Activated T-helper 1 cell treated with anti-CD3 and anti-CD28 coated beads, Interleukin-12 subunit alpha, Interleukin-12 subunit beta, Interleukin-2, Interleukin-4 antibody, amounts not matched to agents 30 ng/mL and 10 ng/mL and 1 ng/mL, durations not matched to agents 14 hours and 24 hours and 36 hours (primary cell): ENCODE measurements around the gene B4GALNT4. TPM values are rescaled to one million over a fixed set of nuclear protein-coding genes. Genes with fewer than 3 reads are reported as not detected.
"Not testable (repeated sequence)": the region's sequence is repeated elsewhere in the genome, so short reads cannot be mapped to it uniquely, and the experiment has no call there.

ENCODE experiments used
- DNase-seq: peaks from one replicate; pipeline ENCODE4 v3.0.0; 2021; ENCODE audit warnings: low spot score
- H3K27ac Mint-ChIP-seq: one replicate; pipeline ENCODE4 v1.8.0; 2021; ENCODE audit warnings: mild to moderate bottlenecking, mixed read lengths
- H3K27me3 Mint-ChIP-seq: one replicate; pipeline ENCODE4 v1.8.0; 2022; ENCODE audit warnings: mild to moderate bottlenecking, moderate library complexity, mixed read lengths; ENCODE audit not compliant: insufficient read depth
- H3K36me3 Mint-ChIP-seq: one replicate; pipeline ENCODE4 v1.8.0; 2021; ENCODE audit warnings: low read depth, mixed read lengths
- H3K4me1 Mint-ChIP-seq: one replicate; pipeline ENCODE4 v1.8.0; 2021; ENCODE audit warnings: low read depth, mixed read lengths
- H3K4me3 Mint-ChIP-seq: one replicate; pipeline ENCODE4 v1.8.0; 2021; ENCODE audit warnings: mild to moderate bottlenecking, moderate library complexity, mixed read lengths
- H3K9me3 Mint-ChIP-seq: one replicate; pipeline ENCODE4 v1.8.0; 2021; ENCODE audit warnings: mixed read lengths
- intact Hi-C: fragments of 100-400 bp; cut with micrococcal nuclease; formaldehyde crosslinking; loops from one replicate; pipeline ENCODE4 v1.15.1; 2024
- total RNA-seq: library from RNA; stranded (reverse); gene quantifications from 2 replicates; pipeline ENCODE4 v1.2.3, GENCODE V29; 2022

B4GALNT4 gene
- total RNA-seq, 1 donor from 2014 or later = 3.8 TPM

- intact Hi-C loops = no loop called here
- no peaks in the 10 kb centered on the region for H3K36me3 Mint-ChIP-seq
- H3K27ac Mint-ChIP-seq = no peak overlapping the region
- H3K4me1 Mint-ChIP-seq = peaks cover 10% of the 10 kb centered on the region
- H3K27me3 Mint-ChIP-seq = peaks cover 17% of the 10 kb centered on the region
- no peak for DNase-seq
- H3K4me3 Mint-ChIP-seq = no peak overlapping the region
- no peaks in the 10 kb centered on the region for H3K9me3 Mint-ChIP-seq
These were observed 24.3 kb upstream of the B4GALNT4 start for GRCh38 chr11:344836-345578.

GRCh38 chr11:346529-346928 lies 22.8 kb upstream of the B4GALNT4 start:
- Mint-ChIP-seq H3K4me3 (no peak overlapping the region), H3K9me3 (no peaks in the 10 kb centered on the region), H3K4me1 (peaks cover 19% of the 10 kb centered on the region), H3K36me3 (no peaks in the 10 kb centered on the region), H3K27me3 (peaks cover 22% of the 10 kb centered on the region), H3K27ac (no peak overlapping the region)
- intact Hi-C loops = no loop called here
- no peak for DNase-seq

GRCh38 chr11:349270-349954 lies 19.9 kb upstream of the B4GALNT4 start:
- Mint-ChIP-seq H3K27me3 (peaks cover 22% of the 10 kb centered on the region), H3K4me1 (peaks cover 30% of the 10 kb centered on the region)
- DNase-seq, H3K9me3 Mint-ChIP-seq, H3K36me3 Mint-ChIP-seq, intact Hi-C loops, H3K27ac Mint-ChIP-seq, H3K4me3 Mint-ChIP-seq: not testable (repeated sequence)

GRCh38 chr11:350033-350722 lies 19.1 kb upstream of the B4GALNT4 start:
- Mint-ChIP-seq H3K4me1 (peaks cover 33% of the 10 kb centered on the region), H3K27me3 (peaks cover 22% of the 10 kb centered on the region)
- DNase-seq, H3K9me3 Mint-ChIP-seq, H3K4me3 Mint-ChIP-seq, intact Hi-C loops, H3K36me3 Mint-ChIP-seq, H3K27ac Mint-ChIP-seq: not testable (repeated sequence)

- Mint-ChIP-seq H3K4me1 (peaks cover 36% of the 10 kb centered on the region), H3K27ac (no peak overlapping the region), H3K4me3 (no peak overlapping the region), H3K9me3 (no peaks in the 10 kb centered on the region), H3K36me3 (no peaks in the 10 kb centered on the region), H3K27me3 (peaks cover 17% of the 10 kb centered on the region)
- no peak for DNase-seq
- intact Hi-C loops = no loop called here
These were observed 18.5 kb upstream of the B4GALNT4 start for GRCh38 chr11:350723-351255.

GRCh38 chr11:351411-351810 lies 17.9 kb upstream of the B4GALNT4 start:
- intact Hi-C loops = no loop called here
- Mint-ChIP-seq H3K4me1 (peaks cover 36% of the 10 kb centered on the region), H3K36me3 (no peaks in the 10 kb centered on the region), H3K9me3 (no peaks in the 10 kb centered on the region), H3K4me3 (no peak overlapping the region), H3K27ac (no peak overlapping the region), H3K27me3 (peaks cover 10% of the 10 kb centered on the region)
- no peak for DNase-seq

GRCh38 chr11:352456-353031 lies 16.8 kb upstream of the B4GALNT4 start:
- no peak for DNase-seq
- peaks cover 36% of the 10 kb centered on the region for H3K4me1 Mint-ChIP-seq
- peaks cover 9% of the 10 kb centered on the region for H3K27me3 Mint-ChIP-seq
- H3K27ac Mint-ChIP-seq = no peak overlapping the region
- intact Hi-C loops = no loop called here
- H3K9me3 Mint-ChIP-seq = no peaks in the 10 kb centered on the region
- H3K36me3 Mint-ChIP-seq = no peaks in the 10 kb centered on the region
- H3K4me3 Mint-ChIP-seq = no peak overlapping the region

GRCh38 chr11:353179-353873 lies 16.0 kb upstream of the B4GALNT4 start:
- H3K4me1 Mint-ChIP-seq = peaks cover 36% of the 10 kb centered on the region
- no peak for DNase-seq
- no peaks in the 10 kb centered on the region for H3K9me3 Mint-ChIP-seq
- no peaks in the 10 kb centered on the region for H3K36me3 Mint-ChIP-seq
- H3K27me3 Mint-ChIP-seq = peaks cover 6% of the 10 kb centered on the region
- H3K27ac Mint-ChIP-seq = peak overlapping the region; percentile 45
- intact Hi-C loops = no loop called here
- peak overlapping the region; percentile 9 for H3K4me3 Mint-ChIP-seq

GRCh38 chr11:355581-356458 lies 13.5 kb upstream of the B4GALNT4 start:
- DNase-seq = peak; percentile 85
- peaks cover 26% of the 10 kb centered on the region for H3K4me1 Mint-ChIP-seq
- H3K27ac Mint-ChIP-seq = peak overlapping the region; percentile 93
- H3K27me3 Mint-ChIP-seq = peaks cover 4% of the 10 kb centered on the region
- intact Hi-C loops = loop anchor here (1.0 to 5.0 kb wide), 8 partner anchors 43 to 151 kb away; partner anchors contain the start of genes BET1L, PGGHG, PSMD13 and RIC8A
- H3K9me3 Mint-ChIP-seq = no peaks in the 10 kb centered on the region
- H3K36me3 Mint-ChIP-seq = no peaks in the 10 kb centered on the region
- H3K4me3 Mint-ChIP-seq = peak overlapping the region; percentile 86

- Mint-ChIP-seq H3K36me3 (no peaks in the 10 kb centered on the region), H3K27me3 (peaks cover 3% of the 10 kb centered on the region), H3K4me3 (no peak overlapping the region), H3K27ac (no peak overlapping the region), H3K9me3 (no peaks in the 10 kb centered on the region), H3K4me1 (peaks cover 24% of the 10 kb centered on the region)
- intact Hi-C loops = loop anchor here (1.0 to 5.0 kb wide), 5 partner anchors 69 to 151 kb away; partner anchors contain the start of genes BET1L, PGGHG, PSMD13 and RIC8A
- no peak for DNase-seq
These were observed 12.7 kb upstream of the B4GALNT4 start for GRCh38 chr11:356610-357009.

- no peaks in the 10 kb centered on the region for H3K36me3 Mint-ChIP-seq
- H3K4me3 Mint-ChIP-seq = no peak overlapping the region
- no peak for DNase-seq
- no peak overlapping the region for H3K27ac Mint-ChIP-seq
- H3K9me3 Mint-ChIP-seq = no peaks in the 10 kb centered on the region
- intact Hi-C loops = loop anchor here (5.0 kb wide), 4 partner anchors 70 to 150 kb away; partner anchors contain the start of genes PGGHG, PSMD13, RNH1 and SIRT3
- peaks cover 19% of the 10 kb centered on the region for H3K4me1 Mint-ChIP-seq
- peaks cover 3% of the 10 kb centered on the region for H3K27me3 Mint-ChIP-seq
These were observed 11.7 kb upstream of the B4GALNT4 start for GRCh38 chr11:357582-357981.
